DOHH2 (cell line): ENCODE measurements around the gene CNOT6.

Source experiments
- EZH2phosphoT487 ChIP-seq: fragments of 200-600 bp; sonication (generic); IDR thresholded peaks from 2 replicates; pipeline ENCODE4 v1.6.1; 2017; ENCODE audit warnings: borderline replicate concordance, mild to moderate bottlenecking, antibody characterized with exemption, low read length, moderate library complexity, mixed read lengths
- TF ChIP-seq, protein P1 (sequence below): fragments of 200-600 bp; sonication (generic); IDR thresholded peaks from one replicate; pipeline ENCODE4 v1.5.1; 2014; ENCODE audit warnings: antibody characterized with exemption, mild to moderate bottlenecking, low read depth, low read length; ENCODE audit not compliant: poor library complexity, severe bottlenecking

DNA sequence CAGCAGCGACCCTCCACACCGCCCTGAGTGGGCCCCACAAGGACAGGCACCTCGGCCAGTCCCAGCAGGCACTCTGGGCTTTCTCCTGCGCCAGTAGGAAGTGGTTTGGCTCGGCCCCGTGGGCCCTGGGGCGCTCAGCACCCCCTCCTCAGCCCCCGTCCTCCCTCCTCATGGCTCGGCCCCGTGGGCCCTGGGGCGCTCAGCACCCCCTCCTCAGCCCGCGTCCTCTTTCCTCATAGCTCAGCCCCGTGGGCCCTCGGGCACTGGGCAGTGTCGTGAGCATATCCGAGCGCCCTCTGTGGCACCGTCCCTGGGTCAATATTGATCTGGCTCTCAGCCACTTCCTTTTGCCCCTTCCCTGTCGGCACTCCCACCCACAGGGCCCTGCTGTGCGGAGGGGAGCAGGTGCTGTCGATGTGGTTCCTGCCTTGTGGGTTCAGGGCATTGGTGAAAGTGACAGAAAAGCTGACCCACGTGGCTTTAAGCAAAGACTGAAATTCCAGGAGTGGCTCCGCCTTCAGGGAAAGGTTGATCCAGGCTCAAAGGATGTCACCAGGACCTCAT, 102.6 kb downstream of the CNOT6 start:
- TF ChIP-seq, protein P1, sequence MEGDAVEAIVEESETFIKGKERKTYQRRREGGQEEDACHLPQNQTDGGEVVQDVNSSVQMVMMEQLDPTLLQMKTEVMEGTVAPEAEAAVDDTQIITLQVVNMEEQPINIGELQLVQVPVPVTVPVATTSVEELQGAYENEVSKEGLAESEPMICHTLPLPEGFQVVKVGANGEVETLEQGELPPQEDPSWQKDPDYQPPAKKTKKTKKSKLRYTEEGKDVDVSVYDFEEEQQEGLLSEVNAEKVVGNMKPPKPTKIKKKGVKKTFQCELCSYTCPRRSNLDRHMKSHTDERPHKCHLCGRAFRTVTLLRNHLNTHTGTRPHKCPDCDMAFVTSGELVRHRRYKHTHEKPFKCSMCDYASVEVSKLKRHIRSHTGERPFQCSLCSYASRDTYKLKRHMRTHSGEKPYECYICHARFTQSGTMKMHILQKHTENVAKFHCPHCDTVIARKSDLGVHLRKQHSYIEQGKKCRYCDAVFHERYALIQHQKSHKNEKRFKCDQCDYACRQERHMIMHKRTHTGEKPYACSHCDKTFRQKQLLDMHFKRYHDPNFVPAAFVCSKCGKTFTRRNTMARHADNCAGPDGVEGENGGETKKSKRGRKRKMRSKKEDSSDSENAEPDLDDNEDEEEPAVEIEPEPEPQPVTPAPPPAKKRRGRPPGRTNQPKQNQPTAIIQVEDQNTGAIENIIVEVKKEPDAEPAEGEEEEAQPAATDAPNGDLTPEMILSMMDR = no peak
- no peak for TF ChIP-seq EZH2phosphoT487
